D721Med (cell line): ENCODE measurements around the gene UST.

Experiments used
- DNase-seq: peaks from one replicate; pipeline ENCODE4 v3.0.0; 2011; ENCODE audit warnings: low spot score; ENCODE audit not compliant: insufficient read length
- FAIRE-seq: peaks from 2 replicates; lab custom pipeline; 2011; peaks lifted over from hg19 to GRCh38; lab: Jason Lieb, UNC
- TF ChIP-seq, protein P1 (sequence below): IDR thresholded peaks from 2 replicates; pipeline ENCODE4 v1.5.1; 2012; ENCODE audit warnings: mild to moderate bottlenecking, control low read depth; ENCODE audit not compliant: insufficient read depth; ENCODE audit errors: missing control alignments

UST gene

GRCh38 chr6:148791372-148791771, 44.5 kb downstream of the UST start:
- no peak for DNase-seq
- no peak for FAIRE-seq
- TF ChIP-seq, protein P1, sequence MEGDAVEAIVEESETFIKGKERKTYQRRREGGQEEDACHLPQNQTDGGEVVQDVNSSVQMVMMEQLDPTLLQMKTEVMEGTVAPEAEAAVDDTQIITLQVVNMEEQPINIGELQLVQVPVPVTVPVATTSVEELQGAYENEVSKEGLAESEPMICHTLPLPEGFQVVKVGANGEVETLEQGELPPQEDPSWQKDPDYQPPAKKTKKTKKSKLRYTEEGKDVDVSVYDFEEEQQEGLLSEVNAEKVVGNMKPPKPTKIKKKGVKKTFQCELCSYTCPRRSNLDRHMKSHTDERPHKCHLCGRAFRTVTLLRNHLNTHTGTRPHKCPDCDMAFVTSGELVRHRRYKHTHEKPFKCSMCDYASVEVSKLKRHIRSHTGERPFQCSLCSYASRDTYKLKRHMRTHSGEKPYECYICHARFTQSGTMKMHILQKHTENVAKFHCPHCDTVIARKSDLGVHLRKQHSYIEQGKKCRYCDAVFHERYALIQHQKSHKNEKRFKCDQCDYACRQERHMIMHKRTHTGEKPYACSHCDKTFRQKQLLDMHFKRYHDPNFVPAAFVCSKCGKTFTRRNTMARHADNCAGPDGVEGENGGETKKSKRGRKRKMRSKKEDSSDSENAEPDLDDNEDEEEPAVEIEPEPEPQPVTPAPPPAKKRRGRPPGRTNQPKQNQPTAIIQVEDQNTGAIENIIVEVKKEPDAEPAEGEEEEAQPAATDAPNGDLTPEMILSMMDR: no peak

DNA sequence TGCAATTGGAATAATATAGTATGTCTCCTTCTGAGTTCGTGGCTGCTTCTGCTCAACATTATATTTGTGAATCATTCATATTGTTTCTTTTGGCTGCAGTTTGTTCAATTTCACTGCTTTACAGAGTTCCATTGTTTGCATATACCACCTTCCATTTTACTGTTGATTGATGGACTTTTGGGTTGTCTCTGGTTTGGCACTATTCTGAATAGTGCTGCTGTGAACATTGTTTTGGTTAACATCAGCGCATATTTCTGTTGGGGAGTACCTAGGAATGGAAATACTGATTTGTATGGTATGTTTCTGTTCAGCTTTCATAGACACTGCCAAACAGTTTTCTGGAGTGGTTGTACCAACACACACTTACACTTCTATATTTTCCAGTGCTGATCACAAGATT, 46.9 kb downstream of the UST start:
- DNase-seq (no peak), FAIRE-seq (no peak)
- TF ChIP-seq, protein P1: no peak

DNA sequence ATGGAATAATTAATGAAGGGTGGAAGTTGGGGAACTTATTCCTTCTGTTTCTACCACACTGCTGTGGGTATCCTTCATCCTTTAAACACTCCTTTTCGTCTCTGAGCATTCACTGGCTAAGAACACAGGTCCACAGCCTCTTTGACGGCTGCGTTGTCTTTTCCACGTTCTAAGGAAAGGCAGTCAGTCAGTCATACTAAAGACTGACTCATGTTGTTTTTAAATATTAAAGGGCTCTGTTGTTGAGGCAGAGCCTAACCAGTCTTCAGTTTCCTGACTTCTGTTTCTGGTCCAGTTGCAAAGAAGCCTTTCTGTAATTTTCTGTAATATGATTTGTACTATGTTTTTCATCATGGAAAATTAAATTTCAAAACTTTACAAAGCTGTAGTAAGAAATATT, 48.0 kb downstream of the UST start:
- FAIRE-seq (no peak), DNase-seq (no peak)
- TF ChIP-seq, protein P1: no peak

DNA sequence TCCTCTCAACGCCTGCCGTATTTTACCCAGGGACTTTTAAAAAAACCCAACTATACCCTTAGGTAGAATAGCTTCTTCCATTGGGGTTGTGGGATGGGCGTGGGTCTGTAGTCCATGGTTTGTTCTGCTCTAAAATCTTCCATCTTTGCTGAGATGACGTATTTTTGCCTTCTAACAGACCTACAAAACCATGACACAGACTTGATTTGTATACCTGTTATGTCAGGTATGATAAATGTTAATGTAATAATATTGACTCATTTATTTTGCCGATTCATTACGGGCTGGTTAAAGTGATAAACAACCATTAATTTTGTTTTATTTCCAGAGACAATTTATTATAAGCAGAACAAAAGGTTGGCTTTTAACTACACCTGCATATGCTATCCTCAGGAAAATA, 48.7 kb downstream of the UST start:
- DNase-seq: no peak
- no peak for FAIRE-seq

DNA sequence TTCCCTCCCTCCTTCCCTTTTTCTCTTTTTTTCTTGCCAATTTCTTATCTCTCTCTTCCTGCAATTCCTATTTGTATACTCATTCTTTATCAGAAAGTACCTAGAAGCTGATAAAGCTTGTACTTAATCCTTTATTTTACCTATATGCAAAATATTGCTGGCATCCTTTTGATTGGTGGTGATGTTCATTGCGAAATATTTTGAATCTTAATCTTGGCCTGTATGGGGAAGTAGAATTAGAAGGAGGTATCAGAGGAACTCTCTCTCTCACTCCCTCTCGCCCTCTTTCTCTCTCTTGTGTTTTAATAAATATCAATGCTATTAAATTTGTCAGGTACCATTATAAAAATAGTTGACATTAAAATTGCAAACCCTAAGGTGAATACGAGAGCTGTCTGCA, 52.8 kb downstream of the UST start:
- TF ChIP-seq, protein P1: no peak
- no peak for DNase-seq
- no peak for FAIRE-seq

More for the DNA sequence above, 48.7 kb downstream of the UST start:
- TF ChIP-seq, protein P1: no peak

DNA sequence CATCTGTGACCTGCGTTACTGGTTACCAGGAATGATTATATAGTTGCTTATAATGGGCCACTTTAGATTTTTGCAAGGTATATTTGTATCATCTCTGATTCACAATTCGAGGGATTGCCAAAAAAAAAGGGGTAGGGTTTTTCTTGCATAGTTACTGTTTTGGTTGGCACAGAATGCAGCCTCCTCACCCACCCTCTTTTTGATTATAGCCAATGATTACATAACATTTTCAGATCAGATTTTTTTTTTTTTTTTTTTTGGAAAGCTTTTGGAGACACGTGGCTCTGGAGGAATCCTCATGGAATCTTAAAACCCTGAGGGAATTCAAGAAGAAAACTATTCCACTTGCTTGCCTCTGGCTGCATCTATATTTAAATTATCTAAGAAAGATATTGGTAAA, 53.7 kb downstream of the UST start:
- DNase-seq: no peak
- FAIRE-seq: no peak
- TF ChIP-seq, protein P1: no peak

DNA sequence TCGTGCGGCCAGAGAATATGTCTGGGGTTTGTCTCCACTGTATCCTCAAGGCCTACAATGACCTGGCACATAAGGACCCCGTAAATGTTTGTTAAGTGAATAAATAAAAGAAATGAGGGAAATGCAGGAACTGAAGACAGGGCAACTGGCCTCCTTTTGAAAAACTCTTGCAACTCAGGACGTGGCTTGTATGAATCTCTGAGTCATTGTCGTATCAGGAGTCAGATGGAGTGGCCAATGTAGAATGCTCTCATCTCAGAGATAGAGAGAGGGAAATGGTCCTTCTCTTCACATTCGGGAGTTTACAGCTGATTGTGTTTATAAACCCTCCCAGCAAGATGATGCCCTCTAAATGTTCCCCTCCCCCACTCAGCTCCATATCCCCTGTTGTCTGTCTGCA, 57.1 kb downstream of the UST start:
- DNase-seq (no peak), FAIRE-seq (no peak)
- TF ChIP-seq, protein P1: no peak
